ENCODE measurements around the gene DDX6.

- no peak for TF ChIP-seq CTCF (IDR thresholded peaks at IDR 0.05)
- no peak for TF ChIP-seq EP300 (IDR thresholded peaks at IDR 0.05)
- no peak for TF ChIP-seq POLR2AphosphoS5 (IDR thresholded peaks at IDR 0.05)
- no peak for TF ChIP-seq POLR2A (IDR thresholded peaks at IDR 0.05; ENCODE audit: low read depth)
Observed at GRCh38 chr11:118785362-118785761, 5.6 kb downstream of the DDX6 start.

Measured in esophagus muscularis mucosa (tissue), 4 donors.